HepG2 (cell line): Measurements from ENCODE around the gene SMIM36. TPM values are rescaled to one million over a fixed set of nuclear protein-coding genes. Genes with fewer than 3 reads are reported as not detected.

Experiments
- FOXA1 ChIP-seq, 2 experiments: fragments of 450-650 bp in 1 of 2; sonication (generic) in 1 of 2; formaldehyde crosslinking in 1 of 2; IDR thresholded peaks; 2 replicates each; pipeline versions ENCODE4 v1.4.0 to v1.6.1; 2016 to 2020; ENCODE audit warnings: missing genetic modification reagents in 1 of 2
- NCOA5 ChIP-seq: sonication (generic); formaldehyde crosslinking; IDR thresholded peaks from 2 replicates; pipeline ENCODE4 v1.4.0; 2020; ENCODE audit warnings: missing genetic modification reagents
- PPARG ChIP-seq: conservative IDR thresholded peaks from 2 replicates; pipeline ENCODE4 v1.6.1; 2016; ENCODE audit warnings: missing biosample characterization, missing genetic modification reagents
- RXRB ChIP-seq: IDR thresholded peaks from 2 replicates; pipeline ENCODE4 v1.6.1; 2016; ENCODE audit warnings: borderline replicate concordance, missing genetic modification reagents, missing compliant biosample characterization
- TAF1 ChIP-seq: sonication (generic); formaldehyde crosslinking; IDR thresholded peaks from 2 replicates; pipeline ENCODE4 v1.4.0; 2020; ENCODE audit warnings: missing genetic modification reagents
- TAF15 ChIP-seq: fragments of 200-400 bp; formaldehyde crosslinking; IDR thresholded peaks from one replicate; pipeline ENCODE4 v1.6.1; 2018; ENCODE audit warnings: mild to moderate bottlenecking, low read depth, low read length; ENCODE audit not compliant: poor library complexity, severe bottlenecking
- WIZ ChIP-seq: sonication (generic); formaldehyde crosslinking; IDR thresholded peaks from 2 replicates; pipeline ENCODE4 v1.5.1; 2020; ENCODE audit warnings: mild to moderate bottlenecking, missing genetic modification reagents
- ZNF205 ChIP-seq: IDR thresholded peaks from 2 replicates; pipeline ENCODE4 v1.6.1; 2018; ENCODE audit warnings: missing biosample characterization, missing genetic modification reagents
- ZNF432 ChIP-seq: sonication (generic); formaldehyde crosslinking; IDR thresholded peaks from 2 replicates; pipeline ENCODE4 v1.5.0; 2020; ENCODE audit warnings: missing genetic modification reagents, mild to moderate bottlenecking, borderline replicate concordance
- ZNF607 ChIP-seq: sonication (generic); formaldehyde crosslinking; IDR thresholded peaks from 2 replicates; pipeline ENCODE4 v1.5.1; 2020; ENCODE audit warnings: missing genetic modification reagents, mild to moderate bottlenecking, borderline replicate concordance
- ZNF709 ChIP-seq: sonication (generic); formaldehyde crosslinking; IDR thresholded peaks from 2 replicates; pipeline ENCODE4 v1.5.0; 2020; ENCODE audit warnings: mild to moderate bottlenecking, missing genetic modification reagents
- polyA plus RNA-seq, 8 experiments: library from polyadenylated mRNA; depleted of rRNA in 3 of 8; stranded (reverse) in 7 of 8; unstranded in 1 of 8; fragments of >200 nt; fragmentation: Illumina TruSeq in 4 of 8; extraction: Trizol in 4 of 8; gene quantifications; 2 replicates each; pipeline versions ENCODE4 v1.2.1 to v1.2.3, GENCODE V29; 2011 to 2016; ENCODE audit warnings: low read depth in 4 of 8, missing spikeins in 1 of 8, mixed read lengths in 1 of 8; ENCODE audit not compliant: insufficient read depth in 1 of 8
- total RNA-seq, 5 experiments: library from RNA; depleted of rRNA; stranded (reverse); fragments of >200 nt; fragmentation: Illumina TruSeq; extraction: Trizol; gene quantifications; 2 replicates each; pipeline ENCODE4 v1.2.3, GENCODE V29; 2016; ENCODE audit warnings: low read depth in 1 of 5
- TF ChIP-seq, protein P1 (sequence below): sonication (generic); formaldehyde crosslinking; conservative IDR thresholded peaks from 2 replicates; pipeline ENCODE4 v1.5.0; 2020; ENCODE audit warnings: missing genetic modification reagents
- TF ChIP-seq, protein P2 (sequence below): sonication (generic); formaldehyde crosslinking; conservative IDR thresholded peaks from 2 replicates; pipeline ENCODE4 v1.4.0; 2020; ENCODE audit warnings: mild to moderate bottlenecking, missing genetic modification reagents, moderate library complexity
- TF ChIP-seq, protein P3 (sequence below): sonication (generic); formaldehyde crosslinking; IDR thresholded peaks from 2 replicates; pipeline ENCODE4 v1.5.0; 2020; ENCODE audit warnings: missing genetic modification reagents
- TF ChIP-seq, protein P4 (sequence below): sonication (generic); formaldehyde crosslinking; IDR thresholded peaks from 2 replicates; pipeline ENCODE4 v1.5.0; 2020; ENCODE audit warnings: mild to moderate bottlenecking, missing genetic modification reagents, borderline replicate concordance

Gene SMIM36
- total and polyA plus RNA-seq, 2 of the 13 experiments (the other 11 are each of a cell fraction or from before 2014, with no cell fraction given): not detected

DNA sequence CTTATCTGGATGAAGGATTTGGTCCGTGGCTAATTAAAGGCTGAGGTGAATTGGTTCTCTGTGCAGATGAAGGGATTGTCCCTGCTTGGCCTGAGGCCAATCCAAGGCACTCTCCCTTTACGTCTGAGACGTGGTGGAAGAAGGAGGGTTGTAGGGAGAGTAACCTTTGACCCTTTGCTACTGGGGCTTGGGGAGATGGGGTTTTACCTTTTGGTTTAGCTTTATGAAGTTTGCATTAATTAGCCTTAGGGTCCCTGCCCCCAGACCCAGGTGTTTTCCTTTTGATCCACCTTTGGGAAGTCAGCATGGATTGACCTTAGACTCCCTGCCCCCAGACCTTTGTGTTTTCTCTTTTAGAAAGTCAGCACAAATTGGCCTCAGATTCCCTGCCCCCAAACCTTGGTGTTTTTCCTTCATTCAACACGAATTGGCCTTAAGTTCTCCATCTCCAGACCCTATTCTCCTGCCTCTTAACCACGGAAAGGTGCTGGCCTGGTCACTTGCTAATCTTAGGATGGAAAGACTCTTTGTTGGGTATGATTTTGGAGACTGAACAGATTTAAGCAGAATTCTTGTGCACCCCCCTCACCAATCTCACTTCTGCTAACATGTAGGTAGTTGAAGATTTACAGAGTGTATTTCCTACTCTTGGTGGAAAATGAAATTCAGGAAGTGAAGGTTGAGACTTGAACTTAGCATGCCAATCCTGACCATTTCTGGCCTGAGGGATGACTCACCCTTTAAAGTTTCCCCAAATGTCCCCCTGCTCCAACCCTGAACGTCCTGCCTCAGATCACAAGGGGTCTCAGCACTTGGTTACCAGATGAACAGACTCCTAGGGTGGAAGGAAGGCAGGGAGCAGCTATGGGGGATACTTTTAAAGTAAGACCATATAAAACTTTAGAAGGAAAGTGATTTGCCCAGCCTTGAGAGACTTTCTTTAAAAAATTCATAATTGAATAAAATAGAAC is 66.5 kb downstream of the SMIM36 start (continued):
- TF ChIP-seq, protein P1, sequence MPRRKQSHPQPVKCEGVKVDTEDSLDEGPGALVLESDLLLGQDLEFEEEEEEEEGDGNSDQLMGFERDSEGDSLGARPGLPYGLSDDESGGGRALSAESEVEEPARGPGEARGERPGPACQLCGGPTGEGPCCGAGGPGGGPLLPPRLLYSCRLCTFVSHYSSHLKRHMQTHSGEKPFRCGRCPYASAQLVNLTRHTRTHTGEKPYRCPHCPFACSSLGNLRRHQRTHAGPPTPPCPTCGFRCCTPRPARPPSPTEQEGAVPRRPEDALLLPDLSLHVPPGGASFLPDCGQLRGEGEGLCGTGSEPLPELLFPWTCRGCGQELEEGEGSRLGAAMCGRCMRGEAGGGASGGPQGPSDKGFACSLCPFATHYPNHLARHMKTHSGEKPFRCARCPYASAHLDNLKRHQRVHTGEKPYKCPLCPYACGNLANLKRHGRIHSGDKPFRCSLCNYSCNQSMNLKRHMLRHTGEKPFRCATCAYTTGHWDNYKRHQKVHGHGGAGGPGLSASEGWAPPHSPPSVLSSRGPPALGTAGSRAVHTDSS (CRISPR knock-in tag): no peak
- TF ChIP-seq FOXA1 (IDR thresholded peaks at IDR 0.05): no peak
- TF ChIP-seq FOXA1 (CRISPR knock-in tag; IDR thresholded peaks at IDR 0.05): no peak; the same call in 1 of the 2 replicates
- TF ChIP-seq ZNF205: no peak
- no peak for TF ChIP-seq TAF15
- no peak for TF ChIP-seq WIZ (CRISPR knock-in tag)
- TF ChIP-seq ZNF709 (CRISPR knock-in tag): peak; percentile 52; the same call in 1 of the 2 replicates
- TF ChIP-seq, protein P2, sequence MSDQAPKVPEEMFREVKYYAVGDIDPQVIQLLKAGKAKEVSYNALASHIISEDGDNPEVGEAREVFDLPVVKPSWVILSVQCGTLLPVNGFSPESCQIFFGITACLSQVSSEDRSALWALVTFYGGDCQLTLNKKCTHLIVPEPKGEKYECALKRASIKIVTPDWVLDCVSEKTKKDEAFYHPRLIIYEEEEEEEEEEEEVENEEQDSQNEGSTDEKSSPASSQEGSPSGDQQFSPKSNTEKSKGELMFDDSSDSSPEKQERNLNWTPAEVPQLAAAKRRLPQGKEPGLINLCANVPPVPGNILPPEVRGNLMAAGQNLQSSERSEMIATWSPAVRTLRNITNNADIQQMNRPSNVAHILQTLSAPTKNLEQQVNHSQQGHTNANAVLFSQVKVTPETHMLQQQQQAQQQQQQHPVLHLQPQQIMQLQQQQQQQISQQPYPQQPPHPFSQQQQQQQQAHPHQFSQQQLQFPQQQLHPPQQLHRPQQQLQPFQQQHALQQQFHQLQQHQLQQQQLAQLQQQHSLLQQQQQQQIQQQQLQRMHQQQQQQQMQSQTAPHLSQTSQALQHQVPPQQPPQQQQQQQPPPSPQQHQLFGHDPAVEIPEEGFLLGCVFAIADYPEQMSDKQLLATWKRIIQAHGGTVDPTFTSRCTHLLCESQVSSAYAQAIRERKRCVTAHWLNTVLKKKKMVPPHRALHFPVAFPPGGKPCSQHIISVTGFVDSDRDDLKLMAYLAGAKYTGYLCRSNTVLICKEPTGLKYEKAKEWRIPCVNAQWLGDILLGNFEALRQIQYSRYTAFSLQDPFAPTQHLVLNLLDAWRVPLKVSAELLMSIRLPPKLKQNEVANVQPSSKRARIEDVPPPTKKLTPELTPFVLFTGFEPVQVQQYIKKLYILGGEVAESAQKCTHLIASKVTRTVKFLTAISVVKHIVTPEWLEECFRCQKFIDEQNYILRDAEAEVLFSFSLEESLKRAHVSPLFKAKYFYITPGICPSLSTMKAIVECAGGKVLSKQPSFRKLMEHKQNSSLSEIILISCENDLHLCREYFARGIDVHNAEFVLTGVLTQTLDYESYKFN: peak; percentile 95
- TF ChIP-seq PPARG (CRISPR knock-in tag): no peak
- no peak for TF ChIP-seq ZNF432 (CRISPR knock-in tag)
- TF ChIP-seq, protein P3, sequence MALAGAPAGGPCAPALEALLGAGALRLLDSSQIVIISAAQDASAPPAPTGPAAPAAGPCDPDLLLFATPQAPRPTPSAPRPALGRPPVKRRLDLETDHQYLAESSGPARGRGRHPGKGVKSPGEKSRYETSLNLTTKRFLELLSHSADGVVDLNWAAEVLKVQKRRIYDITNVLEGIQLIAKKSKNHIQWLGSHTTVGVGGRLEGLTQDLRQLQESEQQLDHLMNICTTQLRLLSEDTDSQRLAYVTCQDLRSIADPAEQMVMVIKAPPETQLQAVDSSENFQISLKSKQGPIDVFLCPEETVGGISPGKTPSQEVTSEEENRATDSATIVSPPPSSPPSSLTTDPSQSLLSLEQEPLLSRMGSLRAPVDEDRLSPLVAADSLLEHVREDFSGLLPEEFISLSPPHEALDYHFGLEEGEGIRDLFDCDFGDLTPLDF (CRISPR knock-in tag): no peak
- TF ChIP-seq NCOA5 (CRISPR knock-in tag): no peak
- TF ChIP-seq, protein P4, sequence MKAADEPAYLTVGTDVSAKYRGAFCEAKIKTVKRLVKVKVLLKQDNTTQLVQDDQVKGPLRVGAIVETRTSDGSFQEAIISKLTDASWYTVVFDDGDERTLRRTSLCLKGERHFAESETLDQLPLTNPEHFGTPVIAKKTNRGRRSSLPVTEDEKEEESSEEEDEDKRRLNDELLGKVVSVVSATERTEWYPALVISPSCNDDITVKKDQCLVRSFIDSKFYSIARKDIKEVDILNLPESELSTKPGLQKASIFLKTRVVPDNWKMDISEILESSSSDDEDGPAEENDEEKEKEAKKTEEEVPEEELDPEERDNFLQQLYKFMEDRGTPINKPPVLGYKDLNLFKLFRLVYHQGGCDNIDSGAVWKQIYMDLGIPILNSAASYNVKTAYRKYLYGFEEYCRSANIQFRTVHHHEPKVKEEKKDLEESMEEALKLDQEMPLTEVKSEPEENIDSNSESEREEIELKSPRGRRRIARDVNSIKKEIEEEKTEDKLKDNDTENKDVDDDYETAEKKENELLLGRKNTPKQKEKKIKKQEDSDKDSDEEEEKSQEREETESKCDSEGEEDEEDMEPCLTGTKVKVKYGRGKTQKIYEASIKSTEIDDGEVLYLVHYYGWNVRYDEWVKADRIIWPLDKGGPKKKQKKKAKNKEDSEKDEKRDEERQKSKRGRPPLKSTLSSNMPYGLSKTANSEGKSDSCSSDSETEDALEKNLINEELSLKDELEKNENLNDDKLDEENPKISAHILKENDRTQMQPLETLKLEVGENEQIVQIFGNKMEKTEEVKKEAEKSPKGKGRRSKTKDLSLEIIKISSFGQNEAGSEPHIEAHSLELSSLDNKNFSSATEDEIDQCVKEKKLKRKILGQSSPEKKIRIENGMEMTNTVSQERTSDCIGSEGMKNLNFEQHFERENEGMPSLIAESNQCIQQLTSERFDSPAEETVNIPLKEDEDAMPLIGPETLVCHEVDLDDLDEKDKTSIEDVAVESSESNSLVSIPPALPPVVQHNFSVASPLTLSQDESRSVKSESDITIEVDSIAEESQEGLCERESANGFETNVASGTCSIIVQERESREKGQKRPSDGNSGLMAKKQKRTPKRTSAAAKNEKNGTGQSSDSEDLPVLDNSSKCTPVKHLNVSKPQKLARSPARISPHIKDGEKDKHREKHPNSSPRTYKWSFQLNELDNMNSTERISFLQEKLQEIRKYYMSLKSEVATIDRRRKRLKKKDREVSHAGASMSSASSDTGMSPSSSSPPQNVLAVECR (CRISPR knock-in tag): no peak
- peak; percentile 80 for TF ChIP-seq RXRB (CRISPR knock-in tag)
- TF ChIP-seq TAF1 (CRISPR knock-in tag): peak; percentile 64; the same call in 1 of the 2 replicates
- TF ChIP-seq ZNF607: peak; percentile 61; the same call in 1 of the 2 replicates
